Naive thymus-derived CD4-positive, alpha-beta T cell (primary cell): Measurements from ENCODE around the gene RDH14. TPM values are rescaled to one million over a fixed set of nuclear protein-coding genes. Genes with fewer than 3 reads are reported as not detected.

Experiments
- ATAC-seq: fragments of 150-1000 bp; cut with Tn5 transposase; 2 replicates; pipeline ENCODE4 v1.10.0; 2021; ENCODE audit warnings: mild to moderate bottlenecking, moderate library complexity
- CTCF ChIA-PET: fragments of 350-600 bp; sonication (Branson Sonifier 250); formaldehyde crosslinking; loops from one replicate; lab custom pipeline; 2021; ENCODE audit warnings: antibody characterized with exemption; lab: Charles Lee
- POLR2A ChIA-PET: fragments of 350-600 bp; sonication (Branson Sonifier 250); formaldehyde crosslinking; loops from one replicate; lab custom pipeline; 2021; ENCODE audit warnings: antibody characterized with exemption, inconsistent platforms; lab: Charles Lee
- DNase-seq, 9 donors: peaks; one replicate each; pipeline versions ENCODE4 v3.0.0 to v3.0.0-alpha.2; 2020 to 2022; ENCODE audit warnings: mixed read lengths in 1 of 9
- H3K27ac ChIP-seq: one replicate; pipeline ENCODE4 v1.7.0; 2013; ENCODE audit warnings: mild to moderate bottlenecking, low read depth, low read length, moderate library complexity
- H3K27me3 ChIP-seq, 2 donors: one replicate each; pipeline ENCODE4 v1.7.0; 2013; ENCODE audit warnings: low read length in 2 of 2, mild to moderate bottlenecking in 2 of 2, moderate library complexity in 2 of 2; ENCODE audit not compliant: control insufficient read depth in 2 of 2, insufficient read depth in 2 of 2
- H3K36me3 ChIP-seq, 3 experiments: 1 replicate in 2 of 3; 2 replicates in 1 of 3; pipeline ENCODE4 v1.7.0; 2013; ENCODE audit warnings: low read length in 3 of 3, mild to moderate bottlenecking in 3 of 3, moderate library complexity in 1 of 3; ENCODE audit not compliant: insufficient read depth in 3 of 3, control insufficient read depth in 2 of 3
- H3K4me1 ChIP-seq, 2 donors: one replicate each; pipeline ENCODE4 v1.7.0; 2013; ENCODE audit warnings: low read length in 2 of 2, mild to moderate bottlenecking in 2 of 2, moderate library complexity in 1 of 2; ENCODE audit not compliant: control insufficient read depth in 2 of 2, insufficient read depth in 2 of 2
- H3K4me3 ChIP-seq: 2 replicates; pipeline ENCODE4 v1.7.0; 2013; ENCODE audit warnings: mild to moderate bottlenecking, low read length
- H3K9me3 ChIP-seq, 3 experiments: 1 replicate in 2 of 3; 2 replicates in 1 of 3; pipeline ENCODE4 v1.7.0; 2013; ENCODE audit warnings: low read length in 3 of 3; ENCODE audit not compliant: control insufficient read depth in 2 of 3
- H3K27ac Mint-ChIP-seq, 9 donors: one replicate each; pipeline ENCODE4 v1.8.0; 2020 to 2022; ENCODE audit warnings: mixed read lengths in 9 of 9, mild to moderate bottlenecking in 8 of 9, moderate library complexity in 5 of 9, inconsistent platforms in 2 of 9
- H3K27me3 Mint-ChIP-seq, 5 donors: one replicate each; pipeline ENCODE4 v1.8.0; 2021 to 2022; ENCODE audit warnings: mixed read lengths in 5 of 5, mild to moderate bottlenecking in 1 of 5
- H3K36me3 Mint-ChIP-seq, 5 donors: one replicate each; pipeline ENCODE4 v1.8.0; 2020 to 2022; ENCODE audit warnings: mixed read lengths in 5 of 5, mild to moderate bottlenecking in 3 of 5, inconsistent platforms in 1 of 5
- H3K4me1 Mint-ChIP-seq, 7 donors: one replicate each; pipeline ENCODE4 v1.8.0; 2020 to 2022; ENCODE audit warnings: mixed read lengths in 7 of 7, mild to moderate bottlenecking in 3 of 7, inconsistent platforms in 1 of 7
- H3K4me3 Mint-ChIP-seq, 10 donors: one replicate each; pipeline ENCODE4 v1.8.0; 2020 to 2022; ENCODE audit warnings: mild to moderate bottlenecking in 10 of 10, mixed read lengths in 10 of 10, moderate library complexity in 6 of 10, inconsistent platforms in 2 of 10
- H3K9me3 Mint-ChIP-seq, 11 donors: one replicate each; pipeline ENCODE4 v1.8.0; 2020 to 2022; ENCODE audit warnings: mixed read lengths in 11 of 11, mild to moderate bottlenecking in 4 of 11, inconsistent platforms in 1 of 11, moderate library complexity in 1 of 11
- intact Hi-C, 2 donors: fragments of 100-400 bp; cut with micrococcal nuclease; formaldehyde crosslinking; loops; one replicate each; pipeline ENCODE4 v1.15.1; 2023
- polyA plus RNA-seq, 2 donors: library from polyadenylated mRNA; unstranded; fragments of 300-500 nt; fragmentation: Illumina TruSeq; gene quantifications; one replicate each; pipeline ENCODE4 v1.2.3, GENCODE V29; 2021
- total RNA-seq, 6 experiments: library from RNA in 5 of 6; stranded (reverse) in 5 of 6; gene quantifications; 1 replicate in 5 of 6; 2 replicates in 1 of 6; pipeline ENCODE4 v1.2.3 and lab custom pipeline; 2021 to 2026

RDH14 gene
- total and polyA plus RNA-seq, 7 experiments from 2014 or later = 9.4 to 54.8 (median 17.7) TPM

- Mint-ChIP-seq H3K27ac (peak overlapping the region in 8 of 9 donors; percentile 8 to 98 (median 95)), H3K36me3 (peaks cover 11 to 39% (median 27%) of the 10 kb centered on the region in 5 donors), H3K4me3 (peak overlapping the region in 8 of 10 donors; percentile 0 to 96 (median 88)), H3K27me3 (no peaks in the 10 kb centered on the region), H3K9me3 (peaks cover 0 to 5% (median 0%) of the 10 kb centered on the region in 11 donors), H3K4me1 (peaks cover 22 to 77% (median 65%) of the 10 kb centered on the region in 7 donors)
- Histone ChIP-seq H3K36me3 (peaks cover 0 to 10% (median 9%) of the 10 kb centered on the region in 3 experiments), H3K9me3 (no peaks in the 10 kb centered on the region), H3K4me1 (peaks cover 6 to 16% of the 10 kb centered on the region in 2 donors), H3K27ac (no peak overlapping the region), H3K4me3 (no peak overlapping the region), H3K27me3 (no peaks in the 10 kb centered on the region)
- ChIA-PET POLR2A (interaction anchor here (0.9 to 1.1 kb wide), 2 partner anchors 16 to 1343 kb away, joined by 3 to 4 read pairs; partner anchors contain the start of gene TTC32), CTCF (no interaction called here)
- no peak for DNase-seq
- intact Hi-C loops = loop anchor here (2.0 to 5.0 kb wide), 2 partner anchors 14 to 914 kb away; no protein-coding TSS in a partner anchor
- no peak for ATAC-seq
These were observed 2.0 kb downstream of the RDH14 start for GRCh38 chr2:18558458-18558857.

GRCh38 chr2:18557121-18557520, 3.3 kb downstream of the RDH14 start:
- Histone ChIP-seq H3K36me3 (peaks cover 0 to 10% (median 9%) of the 10 kb centered on the region in 3 experiments), H3K27ac (no peak overlapping the region), H3K4me3 (no peak overlapping the region), H3K27me3 (no peaks in the 10 kb centered on the region), H3K4me1 (peaks cover 6 to 16% of the 10 kb centered on the region in 2 donors), H3K9me3 (no peaks in the 10 kb centered on the region)
- Mint-ChIP-seq H3K36me3 (peaks cover 11 to 40% (median 30%) of the 10 kb centered on the region in 5 donors), H3K27ac (no peak overlapping the region), H3K4me3 (no peak overlapping the region), H3K4me1 (peaks cover 22 to 84% (median 76%) of the 10 kb centered on the region in 7 donors), H3K9me3 (peaks cover 0 to 1% (median 0%) of the 10 kb centered on the region in 11 donors), H3K27me3 (no peaks in the 10 kb centered on the region)
- intact Hi-C loops = loop anchor here in 1 of 2 donors (5.0 kb wide), 1 partner anchor 915 kb away; no protein-coding TSS in a partner anchor
- ChIA-PET CTCF (no interaction called here), POLR2A (no interaction called here)
- no peak for ATAC-seq
- DNase-seq = no peak

- Histone ChIP-seq H3K4me1 (no peaks in the 10 kb centered on the region), H3K36me3 (peaks cover 0 to 10% (median 9%) of the 10 kb centered on the region in 3 experiments), H3K27me3 (no peaks in the 10 kb centered on the region), H3K4me3 (no peak overlapping the region), H3K9me3 (no peaks in the 10 kb centered on the region), H3K27ac (no peak overlapping the region)
- H3K4me3 Mint-ChIP-seq = peak overlapping the region in 1 of 10 donors; percentile 10
- H3K27ac Mint-ChIP-seq = no peak overlapping the region
- DNase-seq = no peak
- intact Hi-C loops = no loop called here
- no peak for ATAC-seq
- H3K9me3 Mint-ChIP-seq = no peaks in the 10 kb centered on the region
- ChIA-PET POLR2A (interaction anchor here (0.7 kb wide), 1 partner anchor 9 kb away, joined by 4 read pairs; no protein-coding TSS in a partner anchor), CTCF (interaction anchor here (0.5 kb wide), 1 partner anchor 1313 kb away, joined by 3 read pairs; no protein-coding TSS in a partner anchor)
- no peaks in the 10 kb centered on the region for H3K27me3 Mint-ChIP-seq
- H3K36me3 Mint-ChIP-seq = peaks cover 11 to 34% (median 24%) of the 10 kb centered on the region in 5 donors
- H3K4me1 Mint-ChIP-seq = peaks cover 10 to 85% (median 74%) of the 10 kb centered on the region in 7 donors
These were observed 7.9 kb downstream of the RDH14 start for GRCh38 chr2:18552351-18553077.

- Mint-ChIP-seq H3K27ac (no peak overlapping the region), H3K9me3 (no peaks in the 10 kb centered on the region), H3K27me3 (no peaks in the 10 kb centered on the region), H3K36me3 (peaks cover 11 to 29% (median 19%) of the 10 kb centered on the region in 5 donors), H3K4me1 (peaks cover 11 to 85% (median 74%) of the 10 kb centered on the region in 7 donors), H3K4me3 (no peak overlapping the region)
- Histone ChIP-seq H3K4me1 (peaks cover under 1 to 5% of the 10 kb centered on the region in 2 donors), H3K9me3 (no peaks in the 10 kb centered on the region), H3K4me3 (no peak overlapping the region), H3K27me3 (no peaks in the 10 kb centered on the region), H3K27ac (no peak overlapping the region), H3K36me3 (peaks cover 0 to 10% (median 9%) of the 10 kb centered on the region in 3 experiments)
- ChIA-PET CTCF (interaction anchor here (0.7 kb wide), 1 partner anchor 801 kb away, joined by 3 read pairs; no protein-coding TSS in a partner anchor), POLR2A (interaction anchor here (0.7 to 0.8 kb wide), 2 partner anchors 9 to 35 kb away, joined by 3 to 4 read pairs; partner anchors contain the start of gene RDH14)
- ATAC-seq (no peak), DNase-seq (no peak)
- intact Hi-C loops = no loop called here
These were observed 8.8 kb downstream of the RDH14 start for GRCh38 chr2:18551623-18552022.

GRCh38 chr2:18551169-18551568, 9.3 kb downstream of the RDH14 start:
- peaks cover 0 to 10% (median 9%) of the 10 kb centered on the region in 3 experiments for H3K36me3 ChIP-seq
- H3K4me1 Mint-ChIP-seq = peaks cover 15 to 85% (median 74%) of the 10 kb centered on the region in 7 donors
- intact Hi-C loops = no loop called here
- no peaks in the 10 kb centered on the region for H3K9me3 Mint-ChIP-seq
- H3K27ac ChIP-seq = no peak overlapping the region
- H3K27me3 Mint-ChIP-seq = no peaks in the 10 kb centered on the region
- H3K4me3 ChIP-seq = no peak overlapping the region
- H3K4me3 Mint-ChIP-seq = no peak overlapping the region
- ChIA-PET CTCF (interaction anchor here (0.7 kb wide), 1 partner anchor 801 kb away, joined by 3 read pairs; no protein-coding TSS in a partner anchor), POLR2A (interaction anchor here (0.7 to 0.8 kb wide), 2 partner anchors 9 to 35 kb away, joined by 3 to 4 read pairs; partner anchors contain the start of gene RDH14)
- no peaks in the 10 kb centered on the region for H3K9me3 ChIP-seq
- DNase-seq = no peak
- H3K36me3 Mint-ChIP-seq = peaks cover 11 to 29% (median 19%) of the 10 kb centered on the region in 5 donors
- H3K27ac Mint-ChIP-seq = no peak overlapping the region
- H3K27me3 ChIP-seq = no peaks in the 10 kb centered on the region
- H3K4me1 ChIP-seq = peaks cover 5 to 10% of the 10 kb centered on the region in 2 donors
- no peak for ATAC-seq

GRCh38 chr2:18550433-18550832, 10.0 kb downstream of the RDH14 start:
- peaks cover 0 to under 1% (median 0%) of the 10 kb centered on the region in 11 donors for H3K9me3 Mint-ChIP-seq
- POLR2A ChIA-PET = no interaction called here
- no peak overlapping the region for H3K27ac Mint-ChIP-seq
- no peak overlapping the region for H3K4me3 Mint-ChIP-seq
- H3K36me3 Mint-ChIP-seq = peaks cover 7 to 26% (median 18%) of the 10 kb centered on the region in 5 donors
- DNase-seq (no peak), ATAC-seq (no peak)
- H3K27me3 Mint-ChIP-seq = no peaks in the 10 kb centered on the region
- H3K4me3 ChIP-seq = no peak overlapping the region
- intact Hi-C loops = no loop called here
- peaks cover 8 to 11% of the 10 kb centered on the region in 2 donors for H3K4me1 ChIP-seq
- H3K4me1 Mint-ChIP-seq = peaks cover 17 to 88% (median 81%) of the 10 kb centered on the region in 7 donors
- CTCF ChIA-PET = no interaction called here
- no peak overlapping the region for H3K27ac ChIP-seq
- no peaks in the 10 kb centered on the region for H3K27me3 ChIP-seq
- peaks cover 0 to 9% (median 9%) of the 10 kb centered on the region in 3 experiments for H3K36me3 ChIP-seq
- H3K9me3 ChIP-seq = no peaks in the 10 kb centered on the region
